ENCODE data around the gene GRK1. TPM values are rescaled to one million over a fixed set of nuclear protein-coding genes. Genes with fewer than 3 reads are reported as not detected.

Gene GRK1
- total RNA-seq, 4 donors from 2014 or later = 0.88 to 1.7 TPM; not detected in 2

- Histone ChIP-seq H3K9me3 (no peaks in the 10 kb centered on the region), H3K4me1 (peaks cover 0 to 3% (median 0%) of the 10 kb centered on the region in 4 donors), H3K4me3 (no peak overlapping the region), H3K27me3 (no peaks in the 10 kb centered on the region), H3K27ac (no peak overlapping the region), H3K36me3 (no peaks in the 10 kb centered on the region)
- DNase-seq = peak in 1 of 3 donors; percentile 46
- TF ChIP-seq, protein P1, sequence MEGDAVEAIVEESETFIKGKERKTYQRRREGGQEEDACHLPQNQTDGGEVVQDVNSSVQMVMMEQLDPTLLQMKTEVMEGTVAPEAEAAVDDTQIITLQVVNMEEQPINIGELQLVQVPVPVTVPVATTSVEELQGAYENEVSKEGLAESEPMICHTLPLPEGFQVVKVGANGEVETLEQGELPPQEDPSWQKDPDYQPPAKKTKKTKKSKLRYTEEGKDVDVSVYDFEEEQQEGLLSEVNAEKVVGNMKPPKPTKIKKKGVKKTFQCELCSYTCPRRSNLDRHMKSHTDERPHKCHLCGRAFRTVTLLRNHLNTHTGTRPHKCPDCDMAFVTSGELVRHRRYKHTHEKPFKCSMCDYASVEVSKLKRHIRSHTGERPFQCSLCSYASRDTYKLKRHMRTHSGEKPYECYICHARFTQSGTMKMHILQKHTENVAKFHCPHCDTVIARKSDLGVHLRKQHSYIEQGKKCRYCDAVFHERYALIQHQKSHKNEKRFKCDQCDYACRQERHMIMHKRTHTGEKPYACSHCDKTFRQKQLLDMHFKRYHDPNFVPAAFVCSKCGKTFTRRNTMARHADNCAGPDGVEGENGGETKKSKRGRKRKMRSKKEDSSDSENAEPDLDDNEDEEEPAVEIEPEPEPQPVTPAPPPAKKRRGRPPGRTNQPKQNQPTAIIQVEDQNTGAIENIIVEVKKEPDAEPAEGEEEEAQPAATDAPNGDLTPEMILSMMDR (IDR thresholded peaks at IDR 0.05) = no peak
- no peak for TF ChIP-seq POLR2A (IDR thresholded peaks at IDR 0.05)
These were observed 69.3 kb downstream of the GRK1 start for GRCh38 chr13:113736258-113736731.

GRCh38 chr13:113737803-113738202 lies 70.8 kb downstream of the GRK1 start:
- no peaks in the 10 kb centered on the region for H3K36me3 ChIP-seq
- H3K27ac ChIP-seq = no peak overlapping the region
- no peaks in the 10 kb centered on the region for H3K9me3 ChIP-seq
- no peak for DNase-seq
- H3K4me1 ChIP-seq = peaks cover 0 to 15% (median 7%) of the 10 kb centered on the region in 4 donors
- H3K4me3 ChIP-seq = no peak overlapping the region
- H3K27me3 ChIP-seq = no peaks in the 10 kb centered on the region
- TF ChIP-seq, protein P1 (IDR thresholded peaks at IDR 0.05) = no peak

DNA sequence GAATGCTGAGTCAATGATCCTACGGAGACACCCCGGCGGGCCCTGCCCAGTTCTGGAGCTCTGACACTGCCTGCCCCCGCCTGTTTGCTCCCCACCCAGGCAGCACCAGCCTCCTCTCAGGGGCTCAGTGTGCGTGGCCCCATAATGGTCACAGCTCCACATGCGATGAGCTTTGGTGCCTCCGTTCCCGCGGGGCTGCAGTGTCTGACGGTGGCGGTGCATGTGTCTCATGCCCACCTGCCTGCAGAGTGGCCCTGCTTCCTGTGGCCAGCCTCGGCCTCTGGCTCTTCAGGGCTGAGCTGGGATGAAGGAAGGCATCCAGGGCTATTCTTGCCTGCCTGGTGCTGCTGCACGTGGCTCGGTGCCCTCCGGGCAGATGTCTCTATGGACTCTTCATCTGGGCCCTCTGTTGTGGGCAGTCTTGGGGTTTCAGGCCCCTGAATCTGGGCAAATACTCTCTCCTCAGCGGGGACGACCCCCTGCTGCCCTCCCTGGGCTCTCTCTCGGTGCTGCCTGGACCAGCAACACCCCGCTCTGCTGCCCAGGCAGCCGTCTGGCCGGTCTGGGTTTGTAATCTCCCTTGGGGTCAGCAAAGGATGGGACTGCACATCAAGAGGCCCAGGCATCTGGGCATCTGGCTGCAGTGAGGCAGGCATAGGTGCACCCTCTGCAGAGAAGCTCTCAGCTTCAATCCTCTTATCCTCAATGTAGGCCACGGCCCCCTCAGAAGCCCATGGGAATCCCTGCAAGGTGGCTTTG lies 72.7 kb downstream of the GRK1 start:
- Histone ChIP-seq H3K27ac (no peak overlapping the region), H3K4me1 (peaks cover 0 to 15% (median 7%) of the 10 kb centered on the region in 4 donors), H3K27me3 (no peaks in the 10 kb centered on the region), H3K9me3 (no peaks in the 10 kb centered on the region), H3K4me3 (no peak overlapping the region), H3K36me3 (no peaks in the 10 kb centered on the region)
- TF ChIP-seq, protein P1 (IDR thresholded peaks at IDR 0.05) = no peak
- TF ChIP-seq POLR2A (IDR thresholded peaks at IDR 0.05) = no peak
- peak in 1 of 3 donors; percentile 25 for DNase-seq

GRCh38 chr13:113740286-113740556 lies 73.2 kb downstream of the GRK1 start:
- no peaks in the 10 kb centered on the region for H3K9me3 ChIP-seq
- no peak overlapping the region for H3K4me3 ChIP-seq
- no peaks in the 10 kb centered on the region for H3K36me3 ChIP-seq
- DNase-seq = peak in 1 of 3 donors; percentile 28
- peaks cover 0 to 15% (median 7%) of the 10 kb centered on the region in 4 donors for H3K4me1 ChIP-seq
- TF ChIP-seq POLR2A (IDR thresholded peaks at IDR 0.05) = no peak
- TF ChIP-seq, protein P1 (IDR thresholded peaks at IDR 0.05) = no peak
- H3K27me3 ChIP-seq = no peaks in the 10 kb centered on the region
- H3K27ac ChIP-seq = no peak overlapping the region

GRCh38 chr13:113740661-113741060 lies 73.6 kb downstream of the GRK1 start:
- Histone ChIP-seq H3K4me1 (peaks cover 0 to 15% (median 7%) of the 10 kb centered on the region in 4 donors), H3K27me3 (no peaks in the 10 kb centered on the region), H3K4me3 (no peak overlapping the region), H3K36me3 (no peaks in the 10 kb centered on the region), H3K9me3 (no peaks in the 10 kb centered on the region), H3K27ac (no peak overlapping the region)
- DNase-seq = peak in 1 of 3 donors; percentile 35
- TF ChIP-seq, protein P1 (IDR thresholded peaks at IDR 0.05) = no peak
- TF ChIP-seq POLR2A (IDR thresholded peaks at IDR 0.05) = no peak

All from Peyer's patch (tissue), 4 donors.